K562 (cell line): ENCODE data around the gene SPAG4. TPM values are rescaled to one million over a fixed set of nuclear protein-coding genes. Genes with fewer than 3 reads are reported as not detected.

Experiments used
- ATF2 ChIP-seq: sonication (generic); formaldehyde crosslinking; IDR thresholded peaks from 2 replicates; pipeline ENCODE4 v1.8.1; 2022; ENCODE audit warnings: missing genetic modification reagents
- GTF2A2 ChIP-seq: IDR thresholded peaks from 2 replicates; pipeline ENCODE4 v1.6.1; 2016; ENCODE audit warnings: mild to moderate bottlenecking, missing genetic modification characterization, missing compliant biosample characterization
- KAT7 ChIP-seq: sonication (generic); formaldehyde crosslinking; IDR thresholded peaks from 2 replicates; pipeline ENCODE4 v1.8.0; 2022; ENCODE audit warnings: missing genetic modification reagents, mild to moderate bottlenecking, borderline replicate concordance
- MYNN ChIP-seq, 2 experiments: sonication (generic); formaldehyde crosslinking in 1 of 2; IDR thresholded peaks; 2 replicates each; pipeline versions ENCODE4 v1.5.0 to v1.6.1; 2016 to 2020; ENCODE audit warnings: antibody characterized with exemption in 1 of 2, missing genetic modification reagents in 1 of 2
- POLR3A ChIP-seq: IDR thresholded peaks from 2 replicates; pipeline ENCODE4 v1.6.1; 2011; ENCODE audit warnings: borderline replicate concordance, mild to moderate bottlenecking, moderate library complexity; ENCODE audit not compliant: insufficient read length, insufficient read depth; ENCODE audit errors: extremely low read depth
- PTBP1 ChIP-seq: fragments of 200-400 bp; formaldehyde crosslinking; IDR thresholded peaks from 2 replicates; pipeline ENCODE4 v1.6.1; 2017; ENCODE audit warnings: low read depth, low read length
- RERE ChIP-seq: sonication (generic); formaldehyde crosslinking; IDR thresholded peaks from 2 replicates; pipeline ENCODE4 v1.8.0; 2023; ENCODE audit warnings: missing genetic modification reagents, mild to moderate bottlenecking, borderline replicate concordance
- RFX1 ChIP-seq: fragments of 450-650 bp; IDR thresholded peaks from 2 replicates; pipeline ENCODE4 v1.6.1; 2016; ENCODE audit warnings: mild to moderate bottlenecking, moderate library complexity
- RFX7 ChIP-seq: fragments of 250-450 bp; sonication (Bioruptor Pico); IDR thresholded peaks from 2 replicates; pipeline ENCODE4 v1.5.1; 2021; ENCODE audit warnings: mild to moderate bottlenecking
- SETDB1 ChIP-seq: IDR thresholded peaks from one replicate; pipeline ENCODE4 v1.6.1; 2012; ENCODE audit warnings: low read length, control low read depth, inconsistent platforms
- SMAD3 ChIP-seq: fragments of 450-650 bp; formaldehyde crosslinking; conservative IDR thresholded peaks from 2 replicates; pipeline ENCODE4 v1.4.0; 2020; ENCODE audit warnings: mild to moderate bottlenecking
- STAT5A ChIP-seq: IDR thresholded peaks from 2 replicates; pipeline ENCODE4 v1.6.1; 2012; ENCODE audit warnings: low read length, inconsistent platforms, borderline replicate concordance
- TCFL5 ChIP-seq: fragments of 250-450 bp; sonication (Bioruptor Pico); conservative IDR thresholded peaks from 2 replicates; pipeline ENCODE4 v1.6.1; 2021; ENCODE audit warnings: mild to moderate bottlenecking, moderate library complexity, matching md5 sums
- ZHX1 ChIP-seq: fragments of 150-350 bp; conservative IDR thresholded peaks from 2 replicates; pipeline ENCODE4 v1.6.1; 2014; ENCODE audit warnings: low read length
- ZNF140 ChIP-seq: fragments of 250-450 bp; sonication (Bioruptor Pico); IDR thresholded peaks from 2 replicates; pipeline ENCODE4 v1.8.0; 2021; ENCODE audit warnings: moderate library complexity, mild to moderate bottlenecking, inconsistent platforms
- ZNF23 ChIP-seq: fragments of 250-450 bp; sonication (Bioruptor Pico); IDR thresholded peaks from 2 replicates; pipeline ENCODE4 v1.4.0; 2020; ENCODE audit warnings: mild to moderate bottlenecking
- ZNF274 ChIP-seq: IDR thresholded peaks from 2 replicates; pipeline ENCODE4 v1.6.1; 2011; ENCODE audit warnings: low read depth, mild to moderate bottlenecking, low read length, moderate library complexity, borderline replicate concordance
- ZNF76 ChIP-seq: fragments of 250-450 bp; sonication (Bioruptor Pico); IDR thresholded peaks from 2 replicates; pipeline ENCODE4 v1.4.0; 2020; ENCODE audit warnings: mild to moderate bottlenecking, moderate library complexity, borderline replicate concordance
- polyA plus RNA-seq, 8 experiments: library from polyadenylated mRNA; depleted of rRNA in 4 of 8; stranded (reverse) in 5 of 8; unstranded in 3 of 8; fragments of >200 nt; fragmentation: Nextera tagmentation in 2 of 8; fragmentation: Illumina TruSeq in 1 of 8; extraction: Ambion mirVana in 2 of 8; extraction: Trizol in 1 of 8; gene quantifications; 2 replicates each; pipeline versions ENCODE4 v1.2.1 to v1.2.3, GENCODE V29; 2011 to 2014; ENCODE audit warnings: inconsistent platforms in 1 of 8, missing spikeins in 1 of 8
- total RNA-seq, 7 experiments: library from RNA; depleted of rRNA in 6 of 7; stranded (reverse); fragments of >200 nt in 6 of 7; fragmentation: Illumina TruSeq in 2 of 7; extraction: Trizol in 2 of 7; gene quantifications; 2 replicates each; pipeline versions ENCODE4 v1.2.1 to v1.2.3, GENCODE V29; 2011 to 2021; ENCODE audit warnings: low replicate concordance in 1 of 7

The SPAG4 gene
- total and polyA plus RNA-seq, 9 of the 15 experiments (the other 6 are each of a cell fraction or from before 2014, with no cell fraction given) = 1.6 to 11.4 (median 4.6) TPM

- TF ChIP-seq ZNF76 (CRISPR knock-in tag) = no peak
- no peak for TF ChIP-seq RERE (CRISPR knock-in tag)
- TF ChIP-seq MYNN (IDR thresholded peaks at IDR 0.05) = peak; percentile 45; the same call in 1 of the 2 replicates
- no peak for TF ChIP-seq MYNN (CRISPR knock-in tag; IDR thresholded peaks at IDR 0.05)
- no peak for TF ChIP-seq KAT7
- no peak for TF ChIP-seq POLR3A
- TF ChIP-seq RFX1 = no peak
- TF ChIP-seq SETDB1 = no peak
- TF ChIP-seq TCFL5 = no peak
- TF ChIP-seq SMAD3 (CRISPR knock-in tag) = no peak
- TF ChIP-seq STAT5A = no peak
- no peak for TF ChIP-seq ZNF23
- TF ChIP-seq ZNF140 (CRISPR knock-in tag) = no peak
- no peak for TF ChIP-seq ZHX1
- no peak for TF ChIP-seq RFX7 (CRISPR knock-in tag)
- TF ChIP-seq ZNF274 = no peak
- TF ChIP-seq PTBP1 = no peak
- TF ChIP-seq GTF2A2 (tag) = no peak
- TF ChIP-seq ATF2 (CRISPR knock-in tag) = no peak
Observed at GRCh38 chr20:35616465-35617396, 1.1 kb downstream of the SPAG4 start (continued).
